ENCODE measurements around the gene RMI2. TPM values are rescaled to one million over a fixed set of nuclear protein-coding genes. Genes with fewer than 3 reads are reported as not detected.
A peak's percentile ranks its signal among the peaks of the same experiment; 100 is the strongest.

Gene RMI2
- total and polyA plus RNA-seq, 2 of the 8 experiments (the other 6 are each of a cell fraction or from before 2014, with no cell fraction given) = 58.2 to 96.0 TPM

DNA sequence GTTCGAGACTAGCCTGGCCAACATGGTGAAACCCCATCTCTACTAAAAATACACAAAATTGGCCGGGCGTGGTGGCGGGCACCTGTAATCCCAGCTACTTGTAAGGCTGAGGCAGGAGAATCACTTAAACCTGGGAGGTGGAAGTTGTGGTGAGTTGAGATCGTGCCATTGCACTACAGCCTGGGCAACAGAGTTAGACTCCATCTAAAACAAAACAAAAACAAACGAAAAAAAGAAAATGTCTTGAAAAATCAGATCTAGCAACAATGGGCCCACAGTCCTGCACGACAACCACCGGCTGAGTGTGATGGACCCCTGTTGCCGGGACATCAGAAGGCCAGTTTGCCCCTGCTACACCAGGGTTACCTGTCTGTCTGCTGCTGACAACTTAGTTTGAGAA, 3.9 kb upstream of the RMI2 start:
- Histone ChIP-seq H3K18ac (ENCODE audit: extremely low read depth, low read length) (no peak overlapping the region), H2AK5ac (ENCODE audit: low read depth, low read length) (0 out of 2 replicates have a peak overlapping the region, but pooled peaks have one; percentile 24), H3K79me2 (ENCODE audit: control insufficient read depth in 1 of 2, insufficient read depth in 2 of 2, low read length in 2 of 2) (peaks cover 0 to 13% of the 10 kb centered on the region in 2 experiments; a peak in 2 of 4 replicates), H4K5ac (ENCODE audit: insufficient read length, low read depth, low read length) (no peak overlapping the region), H3K9ac (replicated peaks in 1 of 4; ENCODE audit: extremely low read depth in 1 of 4, low read depth in 3 of 4, low read length in 3 of 4) (no peak overlapping the region), H3K27me3 (replicated peaks in 1 of 4; ENCODE audit: control insufficient read depth in 3 of 4, extremely low read depth in 1 of 4, insufficient read depth in 3 of 4, low read length in 3 of 4) (no peaks in the 10 kb centered on the region), H2BK12ac (ENCODE audit: low read depth, low read length) (0 out of 2 replicates have a peak overlapping the region, but pooled peaks have one; percentile 2), H3K14ac (ENCODE audit: insufficient read length) (no peak overlapping the region), H3K27ac (ENCODE audit: low read depth, low read length) (no peak overlapping the region), H3K56ac (replicated peaks; ENCODE audit: insufficient read length, low read depth, low read length) (no peak overlapping the region), H3K4me1 (replicated peaks in 1 of 4; ENCODE audit: control insufficient read depth in 3 of 4, insufficient read depth in 4 of 4, low read length in 3 of 4) (peaks cover 0 to 10% (median 7%) of the 10 kb centered on the region in 4 experiments; a peak in 5 of 7 replicates), H2AFZ (ENCODE audit: low read length) (no peak overlapping the region), H2BK5ac (ENCODE audit: low read depth, low read length) (peak overlapping the region; percentile 46; the same call in 1 of the 2 replicates), H2BK120ac (replicated peaks; ENCODE audit: low read depth, low read length) (no peak overlapping the region), H3K4me2 (ENCODE audit: insufficient read depth in 1 of 2, low read depth in 2 of 2, low read length in 2 of 2) (no peak overlapping the region), H3K23ac (ENCODE audit: insufficient read length) (no peak overlapping the region), H3K23me2 (ENCODE audit: low read depth, low read length) (peaks cover 2% of the 10 kb centered on the region), H2BK20ac (ENCODE audit: low read length) (peak overlapping the region; percentile 86; the same call in 1 of the 2 replicates), H4K8ac (ENCODE audit: extremely low read depth, insufficient read depth, low read length) (no peak overlapping the region), H4K91ac (replicated peaks; ENCODE audit: insufficient read length, low read length) (no peak overlapping the region), H3K9me3 (ENCODE audit: insufficient read depth in 2 of 2, low read depth in 1 of 2, low read length in 1 of 2) (peaks cover 0 to 2% of the 10 kb centered on the region in 2 experiments; a peak in 1 of 4 replicates), H3K36me3 (ENCODE audit: control insufficient read depth in 2 of 4, insufficient read depth in 4 of 4, low read length in 3 of 4) (no peaks in the 10 kb centered on the region), H2BK15ac (ENCODE audit: low read length) (peak overlapping the region; percentile 53; the same call in 1 of the 2 replicates), H3K79me1 (ENCODE audit: low read depth, low read length) (no peaks in the 10 kb centered on the region; the same call in 1 of the 2 replicates), H4K20me1 (replicated peaks in 1 of 2; ENCODE audit: control insufficient read depth in 1 of 2, insufficient read depth in 2 of 2, low read length in 2 of 2) (no peaks in the 10 kb centered on the region), H3K4me3 (ENCODE audit: extremely low read depth in 1 of 4, insufficient read depth in 2 of 4, low read depth in 3 of 4, low read length in 4 of 4) (no peak overlapping the region), H3K4ac (replicated peaks; ENCODE audit: insufficient read length, low read depth, low read length) (no peak overlapping the region)
- CTCF ChIA-PET (ENCODE audit: partially characterized antibody) = interaction anchor here (0.6 to 2.0 kb wide), 4 partner anchors 32 to 762 kb away, joined by 3 to 5 read pairs (median 3); no protein-coding TSS in a partner anchor
- FAIRE-seq (no peak), DNase-seq (ENCODE audit: low read depth in 1 of 2, low spot score in 2 of 2) (no peak)
- POLR2A ChIA-PET (ENCODE audit: partially characterized antibody) = interaction anchor here (1.0 to 2.4 kb wide), 4 partner anchors 9 to 85 kb away, joined by 3 to 14 read pairs (median 4); partner anchors contain the start of gene SOCS1
- 90% methylated on average over 9 of the region's 9 CpGs; no CpG with 5 or more reads in 1 of the 2 experiments for WGBS, 2 experiments (ENCODE audit: extremely low coverage in 1 of 2, insufficient coverage in 1 of 2, insufficient read length in 1 of 2, insufficient replicate concordance in 2 of 2, low coverage in 1 of 2, low lambda C conversion rate in 2 of 2, missing lambda C conversion rate in 1 of 2)
- no peak for TF ChIP-seq FOSL1 (IDR thresholded peaks at IDR 0.05; ENCODE audit: insufficient read depth, low read depth, low read length)
- TF ChIP-seq E2F6 (IDR thresholded peaks at IDR 0.05) = no peak
- TF ChIP-seq NRF1 (IDR thresholded peaks at IDR 0.05; ENCODE audit: low read depth, low read length) = no peak
- TF ChIP-seq RXRA (IDR thresholded peaks at IDR 0.05; ENCODE audit: insufficient read depth, low read depth, low read length) = no peak
- no peak for TF ChIP-seq GTF2F1 (IDR thresholded peaks at IDR 0.05; ENCODE audit: borderline replicate concordance, low read depth, low read length)
- TF ChIP-seq KDM4A (IDR thresholded peaks at IDR 0.05; ENCODE audit: low read depth, low read length, severe bottlenecking) = no peak
- no peak for TF ChIP-seq RFX5 (IDR thresholded peaks at IDR 0.05; ENCODE audit: borderline replicate concordance, low read depth, low read length)
- TF ChIP-seq, protein P1, sequence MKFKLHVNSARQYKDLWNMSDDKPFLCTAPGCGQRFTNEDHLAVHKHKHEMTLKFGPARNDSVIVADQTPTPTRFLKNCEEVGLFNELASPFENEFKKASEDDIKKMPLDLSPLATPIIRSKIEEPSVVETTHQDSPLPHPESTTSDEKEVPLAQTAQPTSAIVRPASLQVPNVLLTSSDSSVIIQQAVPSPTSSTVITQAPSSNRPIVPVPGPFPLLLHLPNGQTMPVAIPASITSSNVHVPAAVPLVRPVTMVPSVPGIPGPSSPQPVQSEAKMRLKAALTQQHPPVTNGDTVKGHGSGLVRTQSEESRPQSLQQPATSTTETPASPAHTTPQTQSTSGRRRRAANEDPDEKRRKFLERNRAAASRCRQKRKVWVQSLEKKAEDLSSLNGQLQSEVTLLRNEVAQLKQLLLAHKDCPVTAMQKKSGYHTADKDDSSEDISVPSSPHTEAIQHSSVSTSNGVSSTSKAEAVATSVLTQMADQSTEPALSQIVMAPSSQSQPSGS (IDR thresholded peaks at IDR 0.05; ENCODE audit: low read length) = no peak
- no peak for TF ChIP-seq CEBPB (IDR thresholded peaks at IDR 0.05; ENCODE audit: low read depth, low read length)
- TF ChIP-seq TCF12 (IDR thresholded peaks at IDR 0.05; ENCODE audit: low read depth, low read length) = no peak
- TF ChIP-seq BACH1 (IDR thresholded peaks at IDR 0.05; ENCODE audit: low read length) = no peak
